Hepatic stellate cell (primary cell): Measurements from ENCODE around the gene AKNA.

Source experiments
- DNase-seq: peaks from one replicate; pipeline ENCODE4 v3.0.0; 2011; ENCODE audit warnings: low spot score

The AKNA gene

GRCh38 chr9:114395334-114395617 is 7.5 kb upstream of the AKNA start:
- DNase-seq = no peak

- DNase-seq = no peak
Observed at GRCh38 chr9:114394523-114395333, 6.9 kb upstream of the AKNA start.

- no peak for DNase-seq
Observed at GRCh38 chr9:114392749-114393112, 4.9 kb upstream of the AKNA start.

GRCh38 chr9:114390952-114391351 is 3.2 kb upstream of the AKNA start:
- DNase-seq = no peak

- no peak for DNase-seq
Observed at GRCh38 chr9:114389612-114390368, 2.0 kb upstream of the AKNA start.

GRCh38 chr9:114388764-114389375 is 1.1 kb upstream of the AKNA start:
- DNase-seq = no peak

- DNase-seq = no peak
Observed at GRCh38 chr9:114388357-114388682, 538 bp upstream of the AKNA start.

GRCh38 chr9:114386886-114387679 is 699 bp downstream of the AKNA start:
- no peak for DNase-seq

- no peak for DNase-seq
Observed at GRCh38 chr9:114386361-114386885, 1.4 kb downstream of the AKNA start.

GRCh38 chr9:114385397-114386181 is 2.2 kb downstream of the AKNA start:
- peak; percentile 82 for DNase-seq

GRCh38 chr9:114384836-114385396 is 2.9 kb downstream of the AKNA start:
- no peak for DNase-seq

GRCh38 chr9:114384341-114384740 is 3.4 kb downstream of the AKNA start:
- DNase-seq = no peak

GRCh38 chr9:114383521-114384231 is 4.1 kb downstream of the AKNA start:
- DNase-seq = peak; percentile 77

GRCh38 chr9:114382699-114383520 is 4.9 kb downstream of the AKNA start:
- DNase-seq = no peak

GRCh38 chr9:114378883-114379282 is 8.9 kb downstream of the AKNA start:
- no peak for DNase-seq

- DNase-seq = no peak
Observed at GRCh38 chr9:114378016-114378415, 9.8 kb downstream of the AKNA start.

- no peak for DNase-seq
Observed at GRCh38 chr9:114376586-114377445, 11.0 kb downstream of the AKNA start.

- no peak for DNase-seq
Observed at GRCh38 chr9:114375386-114376175, 12.2 kb downstream of the AKNA start.
